Activated CD4-positive, alpha-beta T cell treated with anti-CD3 and anti-CD28 coated beads, Interleukin-2, amount 10 ng/mL, durations not matched to agents 24 days and 14 days (primary cell): ENCODE results near the gene LRRIQ3. TPM values are rescaled to one million over a fixed set of nuclear protein-coding genes. Genes with fewer than 3 reads are reported as not detected.

Source experiments
- DNase-seq: peaks from one replicate; pipeline ENCODE4 v3.0.0; 2022
- H3K27ac Mint-ChIP-seq: one replicate; pipeline ENCODE4 v1.8.0; 2022; ENCODE audit warnings: mild to moderate bottlenecking, mixed read lengths
- H3K27me3 Mint-ChIP-seq: one replicate; pipeline ENCODE4 v1.8.0; 2022; ENCODE audit warnings: mixed read lengths
- H3K36me3 Mint-ChIP-seq: one replicate; pipeline ENCODE4 v1.8.0; 2022; ENCODE audit warnings: low read depth, mild to moderate bottlenecking, mixed read lengths
- H3K4me1 Mint-ChIP-seq: one replicate; pipeline ENCODE4 v1.8.0; 2021; ENCODE audit warnings: mixed read lengths
- H3K4me3 Mint-ChIP-seq: one replicate; pipeline ENCODE4 v1.8.0; 2022; ENCODE audit warnings: mild to moderate bottlenecking, moderate library complexity, mixed read lengths
- H3K9me3 Mint-ChIP-seq: one replicate; pipeline ENCODE4 v1.8.0; 2021; ENCODE audit warnings: mixed read lengths
- intact Hi-C: fragments of 100-400 bp; cut with micrococcal nuclease; formaldehyde crosslinking; loops from one replicate; pipeline ENCODE4 v1.15.1; 2023
- total RNA-seq: library from RNA; stranded (reverse); gene quantifications from 2 replicates; pipeline ENCODE4 v1.2.3, GENCODE V29; 2022

The LRRIQ3 gene
- total RNA-seq, 1 donor from 2014 or later, result 0.35 TPM

DNA sequence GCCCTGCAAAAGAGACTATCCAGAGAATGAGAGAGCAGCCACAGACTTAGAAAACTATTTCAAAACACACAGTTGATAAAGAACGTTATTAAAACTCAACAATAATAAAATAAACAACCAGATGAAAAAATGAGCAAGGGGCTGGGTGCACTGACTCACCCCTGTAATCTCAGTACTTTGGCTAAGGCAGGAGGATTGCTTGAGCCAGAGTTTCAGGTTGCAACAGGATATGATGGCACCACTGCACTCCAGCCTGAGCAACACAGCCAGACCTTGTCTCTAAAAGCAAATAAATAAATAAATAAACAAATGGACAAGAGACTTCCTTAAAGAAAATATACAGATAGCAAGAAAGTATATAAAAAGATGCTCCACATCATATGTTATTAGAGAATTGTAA is 144.6 kb downstream of the LRRIQ3 start:
- no peak for DNase-seq
- Mint-ChIP-seq H3K4me1 (no peaks in the 10 kb centered on the region), H3K27me3 (no peaks in the 10 kb centered on the region), H3K36me3 (no peaks in the 10 kb centered on the region), H3K4me3 (no peak overlapping the region), H3K27ac (no peak overlapping the region), H3K9me3 (no peaks in the 10 kb centered on the region)
- intact Hi-C loops, result no loop called here

DNA sequence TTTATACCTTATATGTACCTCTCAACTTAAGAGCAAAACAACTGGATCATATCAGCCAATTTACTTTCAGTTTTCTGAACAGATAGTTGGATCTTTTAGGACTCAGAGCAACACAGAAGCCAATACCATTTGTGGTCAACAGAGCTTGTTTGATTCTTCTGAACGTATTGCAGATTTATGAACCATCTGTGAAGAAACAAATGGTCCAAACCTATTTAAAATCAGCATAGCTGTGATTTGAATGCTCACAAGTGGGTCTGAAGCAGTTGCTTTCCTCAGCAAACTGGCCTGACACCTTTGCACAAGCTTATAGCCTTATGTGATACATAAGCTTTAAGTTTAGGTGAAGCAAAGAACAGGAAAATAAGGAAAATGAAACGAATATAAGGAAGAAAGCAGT is 147.6 kb downstream of the LRRIQ3 start:
- intact Hi-C loops, result no loop called here
- Mint-ChIP-seq H3K36me3 (no peaks in the 10 kb centered on the region), H3K9me3 (no peaks in the 10 kb centered on the region), H3K27me3 (no peaks in the 10 kb centered on the region), H3K27ac (no peak overlapping the region), H3K4me1 (no peaks in the 10 kb centered on the region), H3K4me3 (no peak overlapping the region)
- DNase-seq, result no peak

GRCh38 chr1:74038042-74038441 is 159.9 kb downstream of the LRRIQ3 start:
- Mint-ChIP-seq H3K4me3 (no peak overlapping the region), H3K4me1 (no peaks in the 10 kb centered on the region), H3K9me3 (peaks cover 12% of the 10 kb centered on the region), H3K27me3 (no peaks in the 10 kb centered on the region), H3K36me3 (no peaks in the 10 kb centered on the region), H3K27ac (no peak overlapping the region)
- no peak for DNase-seq
- intact Hi-C loops, result no loop called here

- H3K27ac Mint-ChIP-seq, result no peak overlapping the region
- H3K36me3 Mint-ChIP-seq, result no peaks in the 10 kb centered on the region
- DNase-seq, result no peak
- no peaks in the 10 kb centered on the region for H3K9me3 Mint-ChIP-seq
- intact Hi-C loops, result no loop called here
- H3K4me3 Mint-ChIP-seq, result no peak overlapping the region
- H3K4me1 Mint-ChIP-seq, result peaks cover 7% of the 10 kb centered on the region
- H3K27me3 Mint-ChIP-seq, result no peaks in the 10 kb centered on the region
These were observed 185.4 kb downstream of the LRRIQ3 start for GRCh38 chr1:74012583-74012982.

GRCh38 chr1:74011736-74012135 is 186.2 kb downstream of the LRRIQ3 start:
- H3K4me3 Mint-ChIP-seq, result no peak overlapping the region
- no peaks in the 10 kb centered on the region for H3K27me3 Mint-ChIP-seq
- no peaks in the 10 kb centered on the region for H3K36me3 Mint-ChIP-seq
- H3K4me1 Mint-ChIP-seq, result peaks cover 7% of the 10 kb centered on the region
- intact Hi-C loops, result no loop called here
- H3K9me3 Mint-ChIP-seq, result no peaks in the 10 kb centered on the region
- DNase-seq, result no peak
- H3K27ac Mint-ChIP-seq, result no peak overlapping the region

DNA sequence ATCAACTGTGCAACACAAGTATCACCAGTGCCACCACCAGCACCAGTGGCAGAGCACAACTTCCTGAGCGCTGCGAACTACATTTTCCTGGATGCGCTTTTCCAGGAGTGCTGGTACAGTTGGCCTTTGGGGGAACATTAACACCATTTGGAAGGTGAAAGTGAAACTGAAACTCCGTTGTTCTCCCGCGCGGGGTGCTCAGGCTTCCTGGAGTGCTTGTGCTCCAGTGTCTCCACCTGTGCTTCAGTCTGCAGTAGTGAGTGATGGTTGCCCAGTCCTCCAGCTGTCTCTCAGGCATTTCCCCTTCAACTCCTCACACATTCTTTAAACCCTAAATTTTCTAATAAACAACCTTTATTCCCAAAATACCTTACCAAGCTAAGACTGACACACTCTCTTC is 187.8 kb downstream of the LRRIQ3 start:
- no peaks in the 10 kb centered on the region for H3K27me3 Mint-ChIP-seq
- H3K4me1 Mint-ChIP-seq, result peaks cover 7% of the 10 kb centered on the region
- intact Hi-C loops, result no loop called here
- peak overlapping the region; percentile 51 for H3K4me3 Mint-ChIP-seq
- H3K36me3 Mint-ChIP-seq, result no peaks in the 10 kb centered on the region
- peak; percentile 69 for DNase-seq
- H3K9me3 Mint-ChIP-seq, result no peaks in the 10 kb centered on the region
- H3K27ac Mint-ChIP-seq, result no peak overlapping the region

- Mint-ChIP-seq H3K27me3 (no peaks in the 10 kb centered on the region), H3K36me3 (no peaks in the 10 kb centered on the region), H3K4me1 (peaks cover 5% of the 10 kb centered on the region), H3K27ac (no peak overlapping the region), H3K9me3 (no peaks in the 10 kb centered on the region), H3K4me3 (no peak overlapping the region)
- intact Hi-C loops, result no loop called here
- no peak for DNase-seq
These were observed 192.4 kb downstream of the LRRIQ3 start for GRCh38 chr1:74005533-74005932.

GRCh38 chr1:74003806-74004205 is 194.2 kb downstream of the LRRIQ3 start:
- Mint-ChIP-seq H3K27me3 (no peaks in the 10 kb centered on the region), H3K9me3 (no peaks in the 10 kb centered on the region), H3K4me3 (no peak overlapping the region), H3K27ac (no peak overlapping the region), H3K4me1 (no peaks in the 10 kb centered on the region), H3K36me3 (no peaks in the 10 kb centered on the region)
- DNase-seq, result no peak
- intact Hi-C loops, result no loop called here

GRCh38 chr1:73998348-73998959 is 199.5 kb downstream of the LRRIQ3 start:
- Mint-ChIP-seq H3K4me1 (no peaks in the 10 kb centered on the region), H3K4me3 (no peak overlapping the region), H3K27me3 (no peaks in the 10 kb centered on the region), H3K9me3 (no peaks in the 10 kb centered on the region), H3K36me3 (no peaks in the 10 kb centered on the region), H3K27ac (no peak overlapping the region)
- no peak for DNase-seq
- intact Hi-C loops, result no loop called here

- H3K36me3 Mint-ChIP-seq, result no peaks in the 10 kb centered on the region
- no peaks in the 10 kb centered on the region for H3K9me3 Mint-ChIP-seq
- H3K27ac Mint-ChIP-seq, result no peak overlapping the region
- no peak overlapping the region for H3K4me3 Mint-ChIP-seq
- no peaks in the 10 kb centered on the region for H3K4me1 Mint-ChIP-seq
- intact Hi-C loops, result no loop called here
- DNase-seq, result no peak
- H3K27me3 Mint-ChIP-seq, result no peaks in the 10 kb centered on the region
These were observed 217.5 kb downstream of the LRRIQ3 start for GRCh38 chr1:73980324-73981040.

GRCh38 chr1:73979684-73980083 is 218.3 kb downstream of the LRRIQ3 start:
- no peaks in the 10 kb centered on the region for H3K27me3 Mint-ChIP-seq

DNA sequence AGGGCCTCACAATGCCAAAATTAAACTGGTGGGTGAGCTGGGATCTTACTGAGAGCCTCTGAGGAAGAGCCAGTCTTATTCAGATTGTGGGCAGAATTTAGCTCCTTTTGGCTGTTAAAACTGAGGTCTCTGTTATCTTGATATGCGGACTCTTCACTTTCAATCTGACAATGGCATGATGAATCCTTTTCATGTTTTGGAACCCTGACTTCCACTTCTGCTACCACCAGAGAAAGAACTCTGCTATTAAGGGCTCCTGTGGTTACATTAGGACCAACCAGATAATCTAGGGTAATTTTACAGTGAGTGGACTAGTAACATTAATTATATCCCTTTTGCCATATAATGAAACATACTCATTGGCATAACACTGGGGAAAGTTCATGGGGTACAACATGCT is 219.0 kb downstream of the LRRIQ3 start:
- DNase-seq, result no peak
- intact Hi-C loops, result no loop called here
- H3K9me3 Mint-ChIP-seq, result no peaks in the 10 kb centered on the region
- no peaks in the 10 kb centered on the region for H3K27me3 Mint-ChIP-seq
- H3K27ac Mint-ChIP-seq, result no peak overlapping the region
- H3K4me1 Mint-ChIP-seq, result no peaks in the 10 kb centered on the region
- no peaks in the 10 kb centered on the region for H3K36me3 Mint-ChIP-seq
- H3K4me3 Mint-ChIP-seq, result no peak overlapping the region

More at GRCh38 chr1:73979684-73980083, 218.3 kb downstream of the LRRIQ3 start:
- H3K36me3 Mint-ChIP-seq, result no peaks in the 10 kb centered on the region
- H3K27ac Mint-ChIP-seq, result no peak overlapping the region
- DNase-seq, result no peak
- H3K4me3 Mint-ChIP-seq, result no peak overlapping the region
- H3K4me1 Mint-ChIP-seq, result no peaks in the 10 kb centered on the region
- H3K9me3 Mint-ChIP-seq, result no peaks in the 10 kb centered on the region
- intact Hi-C loops, result no loop called here
